ENCODE measurements around the gene LDB1. TPM values are rescaled to one million over a fixed set of nuclear protein-coding genes. Genes with fewer than 3 reads are reported as not detected.
A peak's percentile ranks its signal among the peaks of the same experiment; 100 is the strongest.

The LDB1 gene
- total and polyA plus RNA-seq, 2 of the 13 experiments (the other 11 are each of a cell fraction or from before 2014, with no cell fraction given) = 17.2 to 45.5 TPM

DNA sequence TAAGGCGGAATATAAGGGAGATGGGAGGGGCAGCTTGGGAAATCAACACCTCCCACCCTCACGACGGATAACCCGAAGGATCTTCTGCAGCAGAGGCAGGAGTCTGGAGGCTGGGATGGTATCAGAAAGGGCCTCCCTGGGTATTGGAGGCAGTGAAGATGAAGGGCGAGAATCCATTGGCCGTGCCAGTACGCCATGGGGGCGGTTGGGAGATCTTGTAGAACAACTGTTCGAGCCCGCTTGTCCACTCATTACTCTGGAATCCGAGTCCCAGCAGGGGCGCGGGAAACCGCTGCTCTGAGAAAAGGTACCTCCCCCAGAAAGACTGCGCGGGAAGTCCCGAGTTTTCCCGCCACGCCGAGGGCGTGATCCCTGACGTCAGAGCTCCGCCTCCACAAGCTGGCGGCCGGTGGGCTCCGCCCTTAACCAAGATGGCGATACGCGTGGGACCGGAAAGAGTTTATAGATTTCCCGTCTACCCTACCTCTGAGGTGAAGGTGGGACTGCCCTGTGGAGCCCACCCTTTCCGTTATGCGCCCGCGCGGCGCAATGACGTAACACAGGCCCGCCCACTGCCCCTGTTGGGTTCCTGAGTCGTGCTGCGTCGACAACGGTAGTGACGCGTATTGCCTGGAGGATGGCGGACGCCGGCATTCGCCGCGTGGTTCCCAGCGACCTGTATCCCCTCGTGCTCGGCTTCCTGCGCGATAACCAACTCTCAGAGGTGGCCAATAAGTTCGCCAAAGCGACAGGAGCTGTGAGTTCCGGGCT lies 31.8 kb upstream of the LDB1 start, which contains the start of gene NOLC1 (continued):
- TF ChIP-seq, protein P1, sequence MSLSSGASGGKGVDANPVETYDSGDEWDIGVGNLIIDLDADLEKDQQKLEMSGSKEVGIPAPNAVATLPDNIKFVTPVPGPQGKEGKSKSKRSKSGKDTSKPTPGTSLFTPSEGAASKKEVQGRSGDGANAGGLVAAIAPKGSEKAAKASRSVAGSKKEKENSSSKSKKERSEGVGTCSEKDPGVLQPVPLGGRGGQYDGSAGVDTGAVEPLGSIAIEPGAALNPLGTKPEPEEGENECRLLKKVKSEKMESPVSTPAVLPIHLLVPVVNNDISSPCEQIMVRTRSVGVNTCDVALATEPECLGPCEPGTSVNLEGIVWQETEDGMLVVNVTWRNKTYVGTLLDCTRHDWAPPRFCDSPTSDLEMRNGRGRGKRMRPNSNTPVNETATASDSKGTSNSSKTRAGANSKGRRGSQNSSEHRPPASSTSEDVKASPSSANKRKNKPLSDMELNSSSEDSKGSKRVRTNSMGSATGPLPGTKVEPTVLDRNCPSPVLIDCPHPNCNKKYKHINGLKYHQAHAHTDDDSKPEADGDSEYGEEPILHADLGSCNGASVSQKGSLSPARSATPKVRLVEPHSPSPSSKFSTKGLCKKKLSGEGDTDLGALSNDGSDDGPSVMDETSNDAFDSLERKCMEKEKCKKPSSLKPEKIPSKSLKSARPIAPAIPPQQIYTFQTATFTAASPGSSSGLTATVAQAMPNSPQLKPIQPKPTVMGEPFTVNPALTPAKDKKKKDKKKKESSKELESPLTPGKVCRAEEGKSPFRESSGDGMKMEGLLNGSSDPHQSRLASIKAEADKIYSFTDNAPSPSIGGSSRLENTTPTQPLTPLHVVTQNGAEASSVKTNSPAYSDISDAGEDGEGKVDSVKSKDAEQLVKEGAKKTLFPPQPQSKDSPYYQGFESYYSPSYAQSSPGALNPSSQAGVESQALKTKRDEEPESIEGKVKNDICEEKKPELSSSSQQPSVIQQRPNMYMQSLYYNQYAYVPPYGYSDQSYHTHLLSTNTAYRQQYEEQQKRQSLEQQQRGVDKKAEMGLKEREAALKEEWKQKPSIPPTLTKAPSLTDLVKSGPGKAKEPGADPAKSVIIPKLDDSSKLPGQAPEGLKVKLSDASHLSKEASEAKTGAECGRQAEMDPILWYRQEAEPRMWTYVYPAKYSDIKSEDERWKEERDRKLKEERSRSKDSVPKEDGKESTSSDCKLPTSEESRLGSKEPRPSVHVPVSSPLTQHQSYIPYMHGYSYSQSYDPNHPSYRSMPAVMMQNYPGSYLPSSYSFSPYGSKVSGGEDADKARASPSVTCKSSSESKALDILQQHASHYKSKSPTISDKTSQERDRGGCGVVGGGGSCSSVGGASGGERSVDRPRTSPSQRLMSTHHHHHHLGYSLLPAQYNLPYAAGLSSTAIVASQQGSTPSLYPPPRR (CRISPR knock-in tag; IDR thresholded peaks at IDR 0.05; ENCODE audit: borderline replicate concordance) = no peak; the same call in 1 of the 2 replicates
- TF ChIP-seq, protein P2, sequence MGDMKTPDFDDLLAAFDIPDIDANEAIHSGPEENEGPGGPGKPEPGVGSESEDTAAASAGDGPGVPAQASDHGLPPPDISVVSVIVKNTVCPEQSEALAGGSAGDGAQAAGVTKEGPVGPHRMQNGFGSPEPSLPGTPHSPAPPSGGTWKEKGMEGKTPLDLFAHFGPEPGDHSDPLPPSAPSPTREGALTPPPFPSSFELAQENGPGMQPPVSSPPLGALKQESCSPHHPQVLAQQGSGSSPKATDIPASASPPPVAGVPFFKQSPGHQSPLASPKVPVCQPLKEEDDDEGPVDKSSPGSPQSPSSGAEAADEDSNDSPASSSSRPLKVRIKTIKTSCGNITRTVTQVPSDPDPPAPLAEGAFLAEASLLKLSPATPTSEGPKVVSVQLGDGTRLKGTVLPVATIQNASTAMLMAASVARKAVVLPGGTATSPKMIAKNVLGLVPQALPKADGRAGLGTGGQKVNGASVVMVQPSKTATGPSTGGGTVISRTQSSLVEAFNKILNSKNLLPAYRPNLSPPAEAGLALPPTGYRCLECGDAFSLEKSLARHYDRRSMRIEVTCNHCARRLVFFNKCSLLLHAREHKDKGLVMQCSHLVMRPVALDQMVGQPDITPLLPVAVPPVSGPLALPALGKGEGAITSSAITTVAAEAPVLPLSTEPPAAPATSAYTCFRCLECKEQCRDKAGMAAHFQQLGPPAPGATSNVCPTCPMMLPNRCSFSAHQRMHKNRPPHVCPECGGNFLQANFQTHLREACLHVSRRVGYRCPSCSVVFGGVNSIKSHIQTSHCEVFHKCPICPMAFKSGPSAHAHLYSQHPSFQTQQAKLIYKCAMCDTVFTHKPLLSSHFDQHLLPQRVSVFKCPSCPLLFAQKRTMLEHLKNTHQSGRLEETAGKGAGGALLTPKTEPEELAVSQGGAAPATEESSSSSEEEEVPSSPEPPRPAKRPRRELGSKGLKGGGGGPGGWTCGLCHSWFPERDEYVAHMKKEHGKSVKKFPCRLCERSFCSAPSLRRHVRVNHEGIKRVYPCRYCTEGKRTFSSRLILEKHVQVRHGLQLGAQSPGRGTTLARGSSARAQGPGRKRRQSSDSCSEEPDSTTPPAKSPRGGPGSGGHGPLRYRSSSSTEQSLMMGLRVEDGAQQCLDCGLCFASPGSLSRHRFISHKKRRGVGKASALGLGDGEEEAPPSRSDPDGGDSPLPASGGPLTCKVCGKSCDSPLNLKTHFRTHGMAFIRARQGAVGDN (CRISPR knock-in tag; IDR thresholded peaks at IDR 0.05) = peak; percentile 96
- TF ChIP-seq, protein P3, sequence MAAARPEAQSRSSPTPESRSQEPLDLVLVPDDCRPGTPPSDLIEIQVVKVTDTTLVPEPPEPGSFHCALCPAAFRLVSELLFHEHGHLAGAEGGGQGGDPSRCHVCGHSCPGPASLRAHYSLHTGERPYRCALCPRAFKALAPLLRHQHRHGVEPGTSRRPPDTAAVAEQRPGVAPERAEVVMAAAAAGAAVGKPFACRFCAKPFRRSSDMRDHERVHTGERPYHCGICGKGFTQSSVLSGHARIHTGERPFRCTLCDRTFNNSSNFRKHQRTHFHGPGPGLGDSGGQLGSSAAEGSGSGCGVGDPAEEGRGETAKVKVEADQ (CRISPR knock-in tag; IDR thresholded peaks at IDR 0.05; ENCODE audit: borderline replicate concordance) = peak; percentile 86
- TF ChIP-seq KDM1A (CRISPR knock-in tag; IDR thresholded peaks at IDR 0.05) = no peak
- TF ChIP-seq SMAD3 (CRISPR knock-in tag; IDR thresholded peaks at IDR 0.05) = peak; percentile 34; the same call in 1 of the 2 replicates
- peak; percentile 89 for TF ChIP-seq KDM5B (CRISPR knock-in tag; IDR thresholded peaks at IDR 0.05; ENCODE audit: borderline replicate concordance)
- TF ChIP-seq DPF2 (CRISPR knock-in tag; IDR thresholded peaks at IDR 0.05; ENCODE audit: borderline replicate concordance, low read depth) = no peak
- TF ChIP-seq ZNF83 (CRISPR knock-in tag; IDR thresholded peaks at IDR 0.05; ENCODE audit: borderline replicate concordance) = peak; percentile 87; the same call in 1 of the 2 replicates
- 0 out of 2 replicates have a peak, but pooled peaks have one; percentile 56 for TF ChIP-seq CAMTA2 (CRISPR knock-in tag; IDR thresholded peaks at IDR 0.05; ENCODE audit: borderline replicate concordance)
- TF ChIP-seq ZNF749 (CRISPR knock-in tag; IDR thresholded peaks at IDR 0.05; ENCODE audit: borderline replicate concordance) = peak; percentile 7; the same call in 1 of the 2 replicates
- 0 out of 2 replicates have a peak, but pooled peaks have one; percentile 63 for TF ChIP-seq SP1 (IDR thresholded peaks at IDR 0.05)
- peak; percentile 100 for TF ChIP-seq SP1 (CRISPR knock-in tag; IDR thresholded peaks at IDR 0.05)
- TF ChIP-seq, protein P4, sequence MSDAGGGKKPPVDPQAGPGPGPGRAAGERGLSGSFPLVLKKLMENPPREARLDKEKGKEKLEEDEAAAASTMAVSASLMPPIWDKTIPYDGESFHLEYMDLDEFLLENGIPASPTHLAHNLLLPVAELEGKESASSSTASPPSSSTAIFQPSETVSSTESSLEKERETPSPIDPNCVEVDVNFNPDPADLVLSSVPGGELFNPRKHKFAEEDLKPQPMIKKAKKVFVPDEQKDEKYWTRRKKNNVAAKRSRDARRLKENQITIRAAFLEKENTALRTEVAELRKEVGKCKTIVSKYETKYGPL (CRISPR knock-in tag; IDR thresholded peaks at IDR 0.05) = no peak
- peak; percentile 84; the same call in 1 of the 2 replicates for TF ChIP-seq ZFP82 (CRISPR knock-in tag; IDR thresholded peaks at IDR 0.05; ENCODE audit: borderline replicate concordance)
- no peak for TF ChIP-seq ATRX (CRISPR knock-in tag; IDR thresholded peaks at IDR 0.05; ENCODE audit: borderline replicate concordance)
- no peak for TF ChIP-seq NCOA5 (CRISPR knock-in tag; IDR thresholded peaks at IDR 0.05)
- TF ChIP-seq ESRRA (CRISPR knock-in tag; IDR thresholded peaks at IDR 0.05; ENCODE audit: low read depth) = peak; percentile 45; the same call in 1 of the 2 replicates
- TF ChIP-seq EZH2 (conservative IDR thresholded peaks at IDR 0.05; ENCODE audit: low read depth, low read length) = no peak
